ENCODE measurements around the gene CDH26.
"Not testable (repeated sequence)": the region's sequence is repeated elsewhere in the genome, so short reads cannot be mapped to it uniquely, and the experiment has no call there.

CDH26 gene

DNA sequence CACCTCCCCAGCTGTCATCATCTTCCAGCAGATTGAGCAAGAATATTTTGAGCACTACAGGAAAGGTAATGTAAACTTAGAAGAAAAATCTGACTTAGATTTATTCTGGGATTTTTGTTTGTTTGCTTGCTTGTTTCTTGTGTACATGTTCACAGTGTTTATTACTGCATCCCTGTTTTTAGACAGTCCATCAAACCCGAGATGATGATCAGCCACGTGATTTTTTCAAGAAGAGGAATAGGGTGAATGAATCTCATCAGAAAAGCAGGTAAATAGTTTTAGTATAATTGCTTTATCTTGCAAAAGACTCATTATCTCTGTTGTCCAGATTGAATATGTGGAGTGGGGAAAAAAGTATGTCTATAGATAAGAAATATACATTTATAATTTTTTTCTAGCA lies 16.0 kb upstream of the CDH26 start:
- no peak for DNase-seq

DNA sequence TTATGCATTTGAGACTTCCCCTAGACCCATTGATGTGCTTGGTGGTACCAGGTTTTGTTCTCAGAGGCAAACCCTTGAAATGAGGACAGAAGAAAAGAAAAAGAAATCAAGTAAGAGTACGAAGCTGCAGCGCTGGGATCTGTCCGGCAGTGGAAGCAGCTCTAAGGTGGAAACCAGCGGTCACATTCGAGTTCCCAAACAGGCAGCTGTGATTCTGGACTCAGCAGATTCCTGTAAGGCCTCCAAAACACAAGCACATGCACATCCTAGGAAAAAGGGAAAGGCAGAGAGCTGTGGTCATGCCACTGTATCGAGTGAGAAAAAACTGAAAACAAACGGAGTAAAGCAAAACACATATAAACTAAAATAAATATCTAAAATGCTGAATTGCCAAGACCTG lies 13.5 kb upstream of the CDH26 start:
- no peak for DNase-seq

DNA sequence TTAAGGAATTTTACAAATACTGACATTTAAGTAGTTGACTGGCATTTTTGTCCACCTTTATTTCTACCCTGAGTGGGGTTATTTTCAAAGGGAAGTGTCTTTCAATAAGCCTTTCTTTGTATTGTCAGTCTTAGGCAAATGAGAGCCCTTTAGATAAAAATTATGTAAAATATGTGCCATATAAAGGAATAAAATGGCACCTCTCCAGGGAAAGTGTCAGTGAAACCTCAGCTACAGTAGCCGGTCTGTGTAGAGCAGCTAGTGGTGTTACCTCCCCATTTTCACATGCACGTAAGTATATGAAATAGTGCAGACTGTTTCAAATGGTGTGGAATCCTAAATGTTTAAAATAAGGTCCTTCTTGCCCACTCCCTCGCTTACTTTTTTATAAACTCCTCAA lies 13.0 kb upstream of the CDH26 start:
- DNase-seq: no peak

DNA sequence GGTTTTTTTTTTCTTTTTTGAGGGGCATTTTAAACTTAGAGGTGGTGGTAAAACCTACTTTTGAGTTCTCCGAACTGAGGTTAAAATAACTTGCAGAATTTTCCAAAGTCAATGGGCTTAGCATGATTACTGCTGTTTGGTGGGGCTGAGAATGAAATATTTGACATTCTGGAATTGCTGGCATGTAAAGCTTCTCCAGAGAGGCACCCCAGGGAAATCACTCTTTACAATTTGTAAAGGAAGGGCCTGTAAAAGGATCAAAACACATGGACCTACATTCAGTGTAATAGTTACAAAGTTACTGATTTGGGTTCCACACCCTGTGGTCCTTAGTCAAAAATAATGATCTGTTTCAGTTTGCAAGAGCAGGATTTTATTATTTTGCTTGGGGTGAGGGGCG lies 12.5 kb upstream of the CDH26 start:
- DNase-seq: no peak

DNA sequence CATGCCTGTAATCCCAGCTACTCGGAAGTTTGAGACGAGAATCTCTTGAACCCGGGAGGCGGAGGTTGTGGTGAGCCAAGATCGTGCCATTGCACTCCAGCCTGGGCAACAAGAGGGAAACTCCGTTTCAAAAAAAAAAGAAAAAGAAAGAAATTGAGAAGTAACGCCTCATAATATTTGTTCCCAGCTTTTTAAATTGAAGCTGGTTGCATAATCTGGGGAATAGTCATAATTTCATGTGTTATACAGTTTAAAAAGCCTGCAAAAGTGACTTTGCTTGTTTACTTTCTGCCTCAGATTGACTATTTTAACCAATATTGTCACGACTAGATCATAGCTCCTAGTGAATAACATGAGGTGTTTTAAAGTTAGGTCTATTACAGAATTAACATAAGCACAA lies 10.8 kb upstream of the CDH26 start:
- no peak for DNase-seq

DNA sequence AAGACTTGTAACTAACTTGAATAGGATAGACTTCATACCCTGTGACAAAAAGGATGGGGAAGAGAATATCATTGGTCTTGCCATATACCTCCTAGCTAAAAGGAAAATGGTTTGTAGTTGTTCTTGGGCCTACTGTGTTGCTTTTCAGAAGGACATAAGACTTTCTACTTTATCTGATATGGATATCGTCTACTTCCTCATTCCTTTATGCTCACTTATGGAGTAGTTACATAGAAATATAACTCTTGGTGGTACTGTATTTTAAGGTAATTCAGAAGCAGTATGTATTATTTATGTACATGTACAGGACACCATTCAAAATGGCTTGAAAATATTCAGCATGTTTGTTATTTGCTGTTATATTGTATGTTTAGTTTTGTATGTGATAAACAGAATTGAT lies 10.0 kb upstream of the CDH26 start:
- DNase-seq: no peak

DNA sequence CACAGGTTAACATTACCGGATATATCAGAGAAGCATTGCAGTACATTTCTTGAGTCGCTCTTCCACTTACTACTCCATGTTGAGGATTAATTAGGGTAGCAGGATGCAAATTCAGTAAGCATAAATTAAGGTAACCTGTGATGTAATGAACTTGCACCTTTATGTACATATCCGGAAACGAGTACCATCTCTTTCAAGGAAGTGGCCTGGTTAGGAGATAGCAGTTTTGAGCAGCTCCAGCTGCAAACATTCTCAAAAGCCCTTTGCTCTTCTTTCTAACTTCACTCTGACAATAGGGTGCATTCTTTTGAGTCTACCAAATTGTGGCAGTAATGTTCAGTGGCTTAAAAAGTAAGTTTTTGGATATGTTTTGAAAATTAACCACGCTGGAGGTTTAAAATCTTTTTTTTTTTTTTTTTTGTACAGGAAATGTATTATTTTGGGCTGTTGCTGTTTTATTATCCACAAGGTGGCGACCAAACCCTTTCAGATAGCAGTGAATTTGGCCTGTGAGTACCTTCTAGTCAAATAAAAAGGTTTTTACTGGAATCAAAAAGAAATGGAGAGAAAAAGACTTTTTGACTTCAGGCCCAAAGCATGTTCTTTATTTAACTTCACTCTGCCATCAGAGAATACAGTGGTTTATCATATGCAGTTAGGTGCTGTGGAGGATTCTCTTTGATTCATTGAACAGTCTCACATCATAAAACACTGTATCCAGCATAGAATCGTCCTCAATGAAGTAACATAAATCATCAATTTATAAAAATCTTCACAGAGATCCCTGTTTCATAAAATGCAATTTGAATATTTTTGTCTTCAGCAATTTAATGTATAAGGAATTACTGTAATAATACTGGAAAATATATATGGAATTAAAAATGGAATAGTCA lies 9.1 kb upstream of the CDH26 start:
- peak; percentile 27 for DNase-seq

DNA sequence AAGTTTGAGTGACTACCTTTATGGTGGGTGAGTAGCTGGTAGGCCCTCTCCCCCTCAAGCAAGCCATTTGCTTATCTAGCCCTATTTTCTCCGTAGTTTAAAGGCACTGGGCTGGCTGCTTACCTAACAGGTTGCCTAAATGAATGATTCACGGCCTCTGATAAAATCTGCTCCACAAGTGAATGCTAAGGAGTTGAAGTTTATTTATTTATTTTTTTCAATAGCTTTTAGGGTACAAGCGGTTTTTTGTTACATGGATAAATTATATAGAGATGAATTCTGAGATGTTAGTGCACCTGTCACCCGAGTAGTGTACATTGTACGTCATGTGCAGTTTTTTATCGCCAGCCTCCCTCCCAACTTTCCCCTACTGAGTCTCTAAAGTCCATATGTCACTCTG lies 8.3 kb upstream of the CDH26 start:
- DNase-seq: no peak

DNA sequence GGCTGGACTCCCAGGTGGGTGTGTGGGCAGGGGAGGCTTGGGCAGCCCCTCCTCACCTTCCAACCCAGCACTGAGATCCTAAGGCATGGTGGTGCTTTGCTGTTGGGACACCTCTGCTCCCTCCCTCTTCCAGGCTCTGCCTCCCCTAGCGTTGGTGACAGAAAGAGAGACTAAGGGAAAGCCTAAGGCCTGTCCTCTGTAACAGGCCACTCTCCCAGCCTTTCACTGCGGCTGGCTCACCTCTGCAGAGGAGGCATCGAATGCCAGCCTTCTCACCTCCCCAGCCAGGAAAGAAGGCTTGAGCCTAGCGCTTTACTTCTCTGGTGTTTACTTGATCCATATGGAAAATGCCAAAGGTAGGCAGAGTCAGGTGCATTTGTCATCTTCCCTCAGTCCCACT lies 3.5 kb upstream of the CDH26 start:
- DNase-seq: no peak

DNA sequence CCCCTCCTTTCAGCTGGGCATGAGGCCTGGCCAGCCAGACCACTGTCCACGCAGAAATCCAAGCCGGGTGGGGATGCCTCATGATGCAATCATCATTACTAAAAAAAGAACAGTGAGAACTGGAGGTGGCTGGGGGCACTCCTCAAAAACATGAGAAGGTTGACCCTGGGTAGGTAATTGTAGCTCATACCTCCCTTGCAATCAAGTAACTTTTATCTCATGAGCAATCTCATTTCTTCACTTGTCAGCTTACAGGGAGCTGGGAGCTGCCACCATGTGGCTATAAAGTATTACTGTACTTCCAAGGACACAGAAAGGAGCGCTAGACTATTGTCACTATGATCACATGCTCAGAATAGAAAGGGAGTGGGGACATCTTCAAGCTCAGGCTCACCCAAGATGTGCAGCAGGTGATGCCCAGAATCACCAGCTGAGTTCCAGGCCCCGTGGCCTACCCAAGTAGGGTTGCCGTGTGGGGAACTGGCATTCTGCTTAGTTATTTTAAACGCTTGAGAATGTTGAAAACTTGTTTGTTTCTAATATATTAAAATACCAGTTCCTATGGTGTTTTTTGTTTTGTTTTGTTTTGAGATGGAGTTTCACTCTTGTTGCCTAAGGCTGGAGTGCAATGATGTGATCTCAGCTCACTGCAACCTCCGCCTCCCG lies 3.0 kb upstream of the CDH26 start:
- no peak for DNase-seq

DNA sequence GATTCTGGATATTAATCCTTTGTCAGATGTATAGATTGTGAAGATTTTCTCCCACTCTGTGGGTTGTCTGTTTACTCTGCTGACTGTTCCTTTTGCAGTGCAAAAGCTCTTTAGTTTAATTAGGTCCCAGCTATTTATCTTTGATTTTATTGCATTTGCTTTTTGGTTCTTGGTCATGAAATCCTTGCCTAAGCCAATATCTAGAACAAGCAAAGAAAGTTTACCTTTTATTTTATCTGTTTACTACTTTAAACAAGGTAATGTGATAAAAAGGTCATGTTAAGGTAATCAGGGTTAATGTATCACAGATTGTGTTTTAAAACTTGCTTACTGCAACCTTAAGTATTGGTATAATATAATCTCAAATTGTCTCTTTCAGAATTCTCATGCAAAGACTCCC lies 655 bp upstream of the CDH26 start:
- DNase-seq: not testable (repeated sequence)

DNA sequence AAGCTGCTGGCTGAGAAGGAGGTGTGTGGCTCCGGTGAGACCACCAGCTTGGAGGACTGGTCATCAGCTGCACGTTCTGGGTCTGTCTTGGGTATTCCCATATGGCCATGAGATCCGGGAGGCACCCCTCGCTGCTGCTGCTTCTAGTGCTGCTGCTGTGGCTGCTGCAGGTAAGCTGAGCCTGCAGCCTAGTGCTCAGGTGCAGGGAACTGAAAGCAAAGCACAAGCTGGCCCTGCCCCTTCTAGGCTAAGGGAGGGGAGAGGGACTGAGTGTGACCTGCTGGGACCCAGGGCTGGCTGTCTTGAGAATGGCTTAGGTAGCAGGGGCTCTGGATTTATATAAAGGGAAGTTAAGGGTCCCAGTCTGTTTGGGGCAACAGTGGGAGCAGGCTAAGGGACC lies 403 bp downstream of the CDH26 start:
- no peak for DNase-seq

DNA sequence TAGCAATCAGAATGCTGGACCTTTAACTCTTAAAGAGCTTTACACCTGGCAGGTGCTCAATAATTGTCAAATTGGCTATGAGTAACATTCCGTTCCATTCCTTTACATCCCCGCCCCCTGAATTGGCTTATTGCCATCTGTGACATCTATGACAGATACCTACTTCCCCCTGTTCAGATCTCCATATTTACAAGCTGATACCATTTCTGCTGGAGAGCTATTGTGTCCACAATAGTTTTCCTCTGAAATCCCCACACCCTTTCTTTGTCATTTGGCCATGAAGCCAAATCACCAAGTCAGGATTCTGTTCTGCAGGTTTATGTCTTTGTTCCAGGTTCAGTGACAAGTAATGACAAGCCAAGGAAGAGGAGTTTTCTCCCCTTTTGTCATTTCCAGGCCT lies 3.2 kb downstream of the CDH26 start:
- DNase-seq: no peak

DNA sequence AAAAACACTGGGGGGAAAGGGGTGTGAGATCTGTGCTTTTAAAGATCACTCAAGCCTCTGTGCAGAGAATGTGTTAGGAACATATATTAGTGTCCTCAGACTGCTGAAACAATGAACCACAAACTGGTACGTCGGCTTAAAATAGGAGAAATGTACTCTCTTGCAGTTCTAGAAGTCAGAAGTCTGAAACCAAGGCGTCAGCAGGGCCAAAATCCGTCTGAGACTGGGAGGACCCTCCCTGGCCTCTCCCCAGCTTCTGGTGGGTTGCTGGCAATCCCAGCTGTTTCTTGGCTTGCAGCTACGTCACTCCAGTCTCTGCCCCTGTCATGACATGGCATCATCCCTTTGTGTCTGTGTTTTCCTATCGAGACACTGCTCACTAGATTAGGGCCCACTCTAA lies 3.9 kb downstream of the CDH26 start:
- no peak for DNase-seq

DNA sequence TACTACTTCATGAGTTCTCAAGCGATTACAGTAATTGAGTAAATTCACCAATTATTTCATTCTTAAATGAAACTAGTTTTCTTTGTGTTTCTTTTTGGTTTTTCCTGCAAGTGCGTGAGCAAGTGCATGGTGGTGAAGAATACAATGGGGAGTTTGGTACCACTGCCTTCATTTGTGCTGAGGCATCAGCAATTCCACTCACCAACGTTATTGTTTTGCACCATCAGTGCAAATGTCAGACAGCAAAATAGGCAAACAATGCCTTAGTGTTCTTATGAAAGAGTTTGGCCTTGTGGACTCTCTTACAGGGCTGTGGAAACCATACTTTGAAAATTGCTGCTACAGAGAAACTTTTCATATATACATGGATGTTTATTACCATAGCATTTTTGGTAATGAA lies 8.2 kb downstream of the CDH26 start:
- no peak for DNase-seq

DNA sequence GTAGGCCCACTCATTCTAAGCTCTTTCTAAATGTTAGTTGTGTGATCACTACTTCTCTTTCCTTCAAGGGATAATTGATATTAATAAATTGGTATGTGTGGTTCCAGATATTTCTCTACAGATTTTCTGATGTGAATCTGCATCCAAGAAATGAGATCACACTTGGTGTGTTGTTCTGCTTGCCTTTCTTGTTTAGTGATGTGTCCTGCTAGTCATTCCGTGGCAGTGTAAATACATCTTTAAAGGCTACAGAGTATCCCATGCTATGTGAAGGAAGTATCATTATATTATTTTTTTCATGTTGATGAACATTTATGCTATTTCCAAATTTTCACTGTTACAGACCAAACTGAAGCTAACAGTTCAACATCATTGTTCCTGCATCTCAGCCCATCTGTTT lies 13.2 kb downstream of the CDH26 start:
- DNase-seq: no peak

DNA sequence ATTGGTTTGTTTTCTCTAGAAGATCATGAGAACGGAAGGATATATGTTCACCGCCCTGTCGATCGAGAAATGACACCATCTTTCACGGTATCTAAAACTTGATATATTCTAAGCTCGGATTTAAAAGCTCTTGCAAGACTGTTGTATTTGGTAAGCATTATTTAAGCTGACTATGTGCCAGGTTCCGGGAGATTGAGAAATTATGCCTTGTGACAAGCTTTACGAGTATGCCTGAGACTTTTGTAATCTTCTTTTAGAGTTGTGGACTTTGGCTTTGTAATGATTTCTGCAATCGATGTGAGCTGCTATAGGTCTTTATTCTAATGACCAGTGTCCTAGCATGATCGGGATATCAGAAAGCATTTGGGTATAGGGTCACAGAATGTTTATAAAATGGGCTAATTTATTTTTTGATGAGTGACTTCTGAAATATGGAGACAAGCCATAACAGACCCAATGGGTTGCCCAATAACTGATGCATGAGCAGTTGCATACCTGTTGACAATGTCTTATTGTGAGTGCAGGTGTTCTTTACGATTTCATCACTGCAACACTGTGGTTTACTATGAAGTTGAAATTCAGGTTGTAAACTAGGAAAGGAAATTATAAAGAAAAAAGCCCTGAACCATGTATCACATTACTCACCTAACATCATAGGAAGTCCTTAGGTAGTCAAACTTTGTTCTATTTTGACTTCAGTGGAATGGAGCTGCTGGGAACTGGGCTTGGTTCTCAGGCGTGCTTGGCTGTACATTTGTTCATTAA lies 14.0 kb downstream of the CDH26 start:
- DNase-seq: no peak

DNA sequence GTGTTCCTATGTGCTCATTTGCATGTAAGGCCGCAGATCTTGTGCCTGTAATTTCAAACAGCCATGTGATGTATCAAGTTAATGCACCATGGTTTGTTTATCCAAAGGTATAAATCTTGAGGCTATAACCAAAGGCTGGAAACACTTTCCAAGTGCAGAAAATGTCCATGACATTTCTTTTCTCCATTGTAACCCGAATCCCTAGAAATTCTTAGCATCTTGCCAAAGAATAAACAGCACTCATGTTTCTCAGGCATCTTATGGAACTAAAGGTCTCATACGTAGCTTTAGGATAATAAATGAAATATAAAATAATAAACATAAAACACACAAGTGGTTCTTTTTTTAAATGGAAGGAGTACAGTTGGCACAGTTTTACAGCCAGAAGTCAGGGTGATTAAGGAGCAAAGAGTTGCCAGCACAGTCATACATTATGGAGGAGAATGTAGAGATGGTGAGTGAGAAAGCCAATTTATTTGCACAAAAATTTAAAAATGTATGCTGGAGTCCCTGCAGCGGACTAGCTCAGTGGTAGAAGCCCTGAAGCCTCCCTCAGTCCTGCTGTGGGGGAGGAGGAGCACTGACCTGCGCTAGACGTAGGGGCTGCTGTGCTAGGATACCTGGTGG lies 18.0 kb downstream of the CDH26 start:
- no peak for DNase-seq

DNA sequence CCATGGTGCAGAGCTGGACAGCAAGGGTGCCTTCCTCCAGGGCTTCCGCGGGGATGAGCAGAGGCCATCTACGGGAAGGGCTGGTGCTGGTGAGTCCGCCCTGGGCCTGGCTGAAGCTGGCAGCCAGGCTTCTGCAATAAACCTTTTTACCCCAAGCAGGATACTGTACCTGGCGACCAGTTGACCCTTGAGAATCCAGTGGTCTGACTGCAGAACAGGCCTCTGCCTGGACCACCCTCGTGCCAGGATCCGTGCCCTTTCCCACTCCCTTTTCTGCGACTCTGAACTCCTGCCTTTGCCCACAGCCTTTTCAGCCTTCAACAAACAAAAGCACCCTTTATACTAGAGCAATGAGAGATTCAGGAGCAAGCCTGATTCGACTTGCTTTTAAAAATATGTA lies 18.9 kb downstream of the CDH26 start:
- DNase-seq: no peak

DNA sequence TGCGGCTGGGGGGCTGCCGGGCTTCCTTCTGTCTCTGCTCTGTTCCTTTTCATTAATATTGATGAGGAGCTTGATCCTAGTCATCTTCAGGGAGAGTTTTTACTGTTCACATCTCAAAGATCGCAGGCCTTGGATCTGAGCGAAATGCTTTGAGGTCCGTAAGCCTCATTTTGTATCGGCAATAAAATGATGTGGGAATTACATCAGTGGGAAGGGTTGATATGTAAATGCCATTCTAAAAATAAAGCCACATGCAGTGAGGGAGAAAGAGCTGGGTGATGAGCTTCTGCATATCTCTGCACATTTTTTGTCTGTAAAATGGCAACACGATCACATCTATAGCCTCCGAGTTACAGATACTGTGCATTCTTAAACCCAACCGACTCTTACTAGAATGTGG lies 24.9 kb downstream of the CDH26 start:
- no peak for DNase-seq

DNA sequence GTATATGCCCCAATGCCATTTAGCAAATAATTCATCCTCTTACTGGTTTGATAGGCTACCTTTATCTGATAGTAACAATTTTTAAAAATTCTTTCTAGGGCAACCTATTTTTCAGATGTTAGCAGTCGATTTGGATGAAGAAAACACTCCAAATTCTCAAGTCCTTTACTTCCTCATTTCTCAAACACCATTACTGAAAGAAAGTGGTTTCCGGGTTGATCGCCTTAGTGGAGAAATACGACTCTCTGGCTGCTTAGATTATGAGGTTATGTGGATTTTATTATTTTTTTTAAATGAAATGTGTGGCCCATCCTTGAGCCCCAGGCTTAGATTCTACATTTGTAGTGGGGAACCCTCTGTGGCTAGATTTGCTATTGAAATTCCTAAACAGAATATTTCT lies 26.3 kb downstream of the CDH26 start:
- peak; percentile 46 for DNase-seq

DNA sequence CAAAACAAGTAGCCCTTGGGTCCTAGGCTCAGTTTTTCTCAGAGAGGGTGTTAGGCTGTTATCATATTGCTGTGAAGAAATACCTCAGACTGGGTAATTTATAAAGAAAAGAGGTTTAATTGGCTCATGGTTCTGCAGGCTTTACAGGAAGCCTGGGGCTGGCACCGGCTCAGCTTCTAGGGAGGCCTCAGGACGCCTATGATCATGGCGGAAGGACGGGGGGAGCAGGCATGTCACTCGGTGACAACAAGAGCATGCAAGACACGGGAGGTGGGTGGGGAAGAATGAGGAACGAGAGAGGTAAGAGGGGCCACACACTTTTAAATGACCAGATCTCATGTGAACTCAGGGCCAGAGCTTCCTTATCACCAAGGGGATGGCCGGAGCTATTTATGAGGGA lies 26.9 kb downstream of the CDH26 start:
- no peak for DNase-seq

DNA sequence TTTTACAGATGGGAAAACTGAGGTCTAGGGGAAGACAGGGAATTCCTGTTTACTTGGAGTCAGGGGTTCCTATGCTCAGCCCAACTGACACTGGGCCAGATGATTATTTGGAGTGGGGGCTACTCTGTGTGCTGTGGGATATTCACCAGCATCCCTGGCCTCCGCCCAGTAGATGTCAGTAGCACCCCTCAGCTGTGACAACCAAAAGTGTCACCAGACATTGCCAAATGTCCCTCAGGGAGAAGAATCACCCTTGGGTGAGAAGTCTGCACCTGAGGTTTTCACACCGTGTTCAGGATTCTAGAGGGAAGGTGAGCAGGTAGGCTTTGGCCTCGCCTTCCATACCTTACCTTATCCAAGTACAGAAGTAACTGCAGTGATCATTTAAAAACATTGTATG lies 27.6 kb downstream of the CDH26 start:
- peak; percentile 11 for DNase-seq

DNA sequence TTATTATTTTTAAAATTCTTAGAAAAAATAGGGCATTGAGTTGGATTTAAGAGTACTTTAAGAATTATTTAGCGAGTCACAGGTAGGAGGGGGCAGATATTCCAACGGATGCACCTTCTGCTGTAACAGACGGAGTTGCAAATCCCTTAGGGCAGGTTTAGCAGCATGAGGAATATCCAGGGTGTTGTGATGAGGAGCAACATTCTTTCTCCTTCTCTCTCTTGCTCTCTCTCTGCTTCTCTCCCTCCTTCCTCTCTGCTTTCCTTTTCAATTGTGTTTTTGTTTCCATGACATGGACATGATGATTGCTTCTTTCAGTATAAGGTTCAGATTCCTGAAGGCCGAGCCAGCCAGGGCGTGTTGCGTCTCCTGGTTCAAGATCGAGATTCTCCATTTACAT lies 28.9 kb downstream of the CDH26 start:
- DNase-seq: no peak

Data from GDM1 (cell line).